GM12892 (cell line): ENCODE data around the gene MRPL50.

Experiments used
- POLR2A ChIP-seq: IDR thresholded peaks from 2 replicates; pipeline ENCODE4 v1.6.1; 2011; ENCODE audit warnings: low read depth, low read length, control low read depth
- POLR2AphosphoS5 ChIP-seq: IDR thresholded peaks from 2 replicates; pipeline ENCODE4 v1.6.1; 2011; ENCODE audit warnings: low read depth, low read length, control low read depth
- TAF1 ChIP-seq: IDR thresholded peaks from 2 replicates; pipeline ENCODE4 v1.6.1; 2011; ENCODE audit warnings: low read depth, mild to moderate bottlenecking, control low read depth, low read length, borderline replicate concordance

DNA sequence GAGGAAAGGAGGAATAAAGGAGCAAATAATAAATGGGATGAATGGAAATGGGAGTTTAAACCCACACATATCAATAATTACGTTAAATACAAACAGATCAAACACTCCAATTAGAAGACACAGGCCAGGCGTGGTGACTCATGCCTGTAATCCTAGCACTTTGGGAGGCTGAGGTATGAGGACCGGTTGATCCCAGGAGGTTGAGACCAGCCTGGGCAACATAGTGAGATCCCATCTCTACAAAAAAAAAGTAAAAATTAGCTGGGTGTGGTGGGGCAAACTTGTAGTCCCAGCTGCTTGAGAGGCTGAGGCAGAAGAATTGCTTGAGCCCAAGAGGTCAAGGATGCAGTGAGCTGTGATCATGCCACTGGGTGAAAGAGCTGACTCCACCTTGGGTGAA is 17.3 kb downstream of the MRPL50 start:
- no peak for TF ChIP-seq POLR2AphosphoS5
- TF ChIP-seq TAF1: no peak
- no peak for TF ChIP-seq POLR2A
